ENCODE data around the gene MROH2B. TPM values are rescaled to one million over a fixed set of nuclear protein-coding genes. Genes with fewer than 3 reads are reported as not detected.
A peak's percentile ranks its signal among the peaks of the same experiment; 100 is the strongest.

MROH2B gene
- not detected for total RNA-seq

- no peak for TF ChIP-seq POLR2A (IDR thresholded peaks at IDR 0.05)
- no peak for TF ChIP-seq CTCF (IDR thresholded peaks at IDR 0.05)
- Histone ChIP-seq H3K27ac (no peak within 1 kb of the TSS), H3K4me3 (no peak within 1 kb of the TSS), H3K27me3 (no peaks in the 10 kb centered on the region), H3K36me3 (no peaks in the 10 kb centered on the region), H3K9me3 (no peaks in the 10 kb centered on the region), H3K4me1 (no peaks in the 10 kb centered on the region)
- intact Hi-C loops (cut with DNase I; ENCODE audit: low total_unique reads) = no loop called here
- no peak for DNase-seq
Observed at GRCh38 chr5:41071242-41071641, at the start of gene MROH2B. MROH2B (minus strand) TSS chr5:41071342; CDS start chr5:41070852, 490 bp downstream.

GRCh38 chr5:41120600-41120999, 49.5 kb upstream of the MROH2B start:
- intact Hi-C loops (cut with DNase I; ENCODE audit: low total_unique reads) = no loop called here
- TF ChIP-seq CTCF (IDR thresholded peaks at IDR 0.05) (no peak), POLR2A (IDR thresholded peaks at IDR 0.05) (no peak)
- DNase-seq = no peak

GRCh38 chr5:41118177-41118576, 47.0 kb upstream of the MROH2B start:
- DNase-seq = no peak
- no peaks in the 10 kb centered on the region for H3K27me3 ChIP-seq
- no peaks in the 10 kb centered on the region for H3K9me3 ChIP-seq
- intact Hi-C loops (cut with DNase I; ENCODE audit: low total_unique reads) = loop anchor here (5.0 kb wide), 1 partner anchor 1669 kb away; no protein-coding TSS in a partner anchor
- no peaks in the 10 kb centered on the region for H3K36me3 ChIP-seq
- TF ChIP-seq CTCF (IDR thresholded peaks at IDR 0.05) (no peak), POLR2A (IDR thresholded peaks at IDR 0.05) (no peak)
- no peak overlapping the region for H3K27ac ChIP-seq
- H3K4me1 ChIP-seq = no peaks in the 10 kb centered on the region
- no peak overlapping the region for H3K4me3 ChIP-seq

More at GRCh38 chr5:41120600-41120999, 49.5 kb upstream of the MROH2B start:
- Histone ChIP-seq H3K4me1 (no peaks in the 10 kb centered on the region), H3K4me3 (no peak overlapping the region), H3K27ac (no peak overlapping the region), H3K9me3 (no peaks in the 10 kb centered on the region), H3K36me3 (no peaks in the 10 kb centered on the region), H3K27me3 (no peaks in the 10 kb centered on the region)

- Histone ChIP-seq H3K4me3 (no peak overlapping the region), H3K27ac (peak overlapping the region in 1 of 2 donors; percentile 15), H3K4me1 (no peaks in the 10 kb centered on the region), H3K9me3 (no peaks in the 10 kb centered on the region), H3K27me3 (no peaks in the 10 kb centered on the region), H3K36me3 (no peaks in the 10 kb centered on the region)
- intact Hi-C loops (cut with DNase I; ENCODE audit: low total_unique reads) = loop anchor here (5.0 kb wide), 1 partner anchor 1672 kb away; no protein-coding TSS in a partner anchor
- DNase-seq = no peak
- TF ChIP-seq CTCF (IDR thresholded peaks at IDR 0.05) (no peak), POLR2A (IDR thresholded peaks at IDR 0.05) (no peak)
Observed at GRCh38 chr5:41115281-41115680, 44.1 kb upstream of the MROH2B start.

- intact Hi-C loops (cut with DNase I; ENCODE audit: low total_unique reads) = no loop called here
- H3K9me3 ChIP-seq = no peaks in the 10 kb centered on the region
- no peaks in the 10 kb centered on the region for H3K36me3 ChIP-seq
- no peaks in the 10 kb centered on the region for H3K4me1 ChIP-seq
- TF ChIP-seq CTCF (IDR thresholded peaks at IDR 0.05) (no peak), POLR2A (IDR thresholded peaks at IDR 0.05) (no peak)
- H3K27ac ChIP-seq = no peak overlapping the region
- DNase-seq = peak in 1 of 2 donors; percentile 22
- H3K4me3 ChIP-seq = no peak overlapping the region
- no peaks in the 10 kb centered on the region for H3K27me3 ChIP-seq
Observed at GRCh38 chr5:41112486-41113455, 41.6 kb upstream of the MROH2B start.
